ENCODE data around the gene SLC27A3. TPM values are rescaled to one million over a fixed set of nuclear protein-coding genes. Genes with fewer than 3 reads are reported as not detected.

Gene SLC27A3
- total RNA-seq, 1 experiment from 2014 or later, result 3.3 TPM

DNA sequence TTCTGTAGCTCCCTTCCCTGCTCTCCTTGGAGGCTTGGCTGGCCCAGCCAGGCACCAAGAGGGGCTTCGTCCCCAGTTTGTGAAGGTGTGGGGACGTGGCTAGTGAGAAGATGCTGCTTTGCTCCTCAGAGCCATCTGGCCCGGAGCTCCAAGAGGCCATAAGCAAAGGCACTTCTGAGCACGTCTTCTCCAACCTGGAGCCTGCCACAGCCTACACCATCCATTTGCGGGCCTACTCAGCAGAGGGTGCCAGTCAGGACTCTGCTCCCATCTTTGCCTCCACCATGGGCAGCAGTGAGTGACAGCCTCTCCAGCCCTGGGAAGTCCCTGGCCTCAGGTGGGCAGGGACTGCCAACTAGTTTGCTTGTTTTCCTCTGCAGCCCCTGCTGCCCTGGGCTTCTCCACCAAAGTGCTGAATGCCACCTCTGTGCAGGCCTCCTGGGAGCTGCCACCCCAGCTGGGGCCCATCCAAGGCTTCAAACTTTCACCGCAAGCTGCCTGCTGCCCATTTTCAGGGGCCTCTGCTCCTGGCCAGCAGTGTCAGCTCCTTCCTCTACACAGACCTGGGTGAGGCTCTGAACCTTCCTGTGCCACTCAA is 25.9 kb downstream of the SLC27A3 start:
- peaks cover 10% of the 10 kb centered on the region; the same call in 1 of the 2 replicates for H3K36me3 ChIP-seq
- H3K27me3 ChIP-seq, result no peaks in the 10 kb centered on the region
- no peak for DNase-seq
- no peaks in the 10 kb centered on the region for H3K9me3 ChIP-seq
- H3K4me3 ChIP-seq, result no peak overlapping the region

DNA sequence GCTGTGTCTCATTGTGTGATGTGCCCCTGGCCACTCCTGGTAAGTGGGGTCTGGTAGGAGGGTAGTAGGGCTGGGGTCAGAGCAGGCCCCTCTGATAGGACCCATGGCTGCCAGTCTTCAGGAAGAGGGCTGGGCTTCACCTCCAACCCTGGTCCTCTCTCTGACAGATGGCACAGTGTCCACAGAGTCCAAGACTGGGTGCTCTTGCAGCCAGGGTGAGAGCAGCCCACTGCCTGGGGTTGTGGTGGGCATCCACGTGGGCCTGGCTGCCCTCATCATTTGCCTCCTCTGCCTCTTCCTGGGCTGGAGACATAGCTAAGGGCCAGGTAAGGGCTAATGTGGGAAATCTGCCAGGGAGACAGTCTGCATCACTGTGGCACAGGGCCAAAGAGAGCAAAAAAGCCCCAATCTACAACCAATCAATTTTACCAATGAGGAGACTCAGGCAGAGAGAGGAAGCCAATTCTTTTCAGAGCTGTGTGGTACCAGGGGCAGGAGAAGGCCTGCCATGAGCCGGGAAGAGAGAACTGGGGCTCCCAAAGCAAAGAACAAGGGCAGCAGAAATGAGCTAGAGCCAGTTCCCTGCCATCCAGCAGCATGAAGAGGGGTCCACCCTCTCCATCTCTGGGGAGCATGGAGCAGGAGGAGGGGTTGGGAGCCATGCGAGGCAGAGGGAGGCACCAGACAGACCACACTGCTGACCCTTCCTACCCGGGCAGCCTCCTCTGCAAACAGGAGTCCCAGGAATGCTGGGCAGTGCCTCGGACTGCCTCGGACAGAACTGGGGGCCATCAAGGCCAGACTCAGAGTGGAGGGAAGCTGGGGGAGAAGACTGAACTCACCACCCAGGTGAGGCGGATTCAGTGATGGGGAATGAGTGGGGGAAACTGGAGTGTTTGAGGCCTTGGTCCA is 26.8 kb downstream of the SLC27A3 start:
- Histone ChIP-seq H3K9me3 (no peaks in the 10 kb centered on the region), H3K4me3 (no peak overlapping the region), H3K36me3 (peaks cover 10% of the 10 kb centered on the region; the same call in 1 of the 2 replicates), H3K27me3 (no peaks in the 10 kb centered on the region)
- DNase-seq, result no peak

DNA sequence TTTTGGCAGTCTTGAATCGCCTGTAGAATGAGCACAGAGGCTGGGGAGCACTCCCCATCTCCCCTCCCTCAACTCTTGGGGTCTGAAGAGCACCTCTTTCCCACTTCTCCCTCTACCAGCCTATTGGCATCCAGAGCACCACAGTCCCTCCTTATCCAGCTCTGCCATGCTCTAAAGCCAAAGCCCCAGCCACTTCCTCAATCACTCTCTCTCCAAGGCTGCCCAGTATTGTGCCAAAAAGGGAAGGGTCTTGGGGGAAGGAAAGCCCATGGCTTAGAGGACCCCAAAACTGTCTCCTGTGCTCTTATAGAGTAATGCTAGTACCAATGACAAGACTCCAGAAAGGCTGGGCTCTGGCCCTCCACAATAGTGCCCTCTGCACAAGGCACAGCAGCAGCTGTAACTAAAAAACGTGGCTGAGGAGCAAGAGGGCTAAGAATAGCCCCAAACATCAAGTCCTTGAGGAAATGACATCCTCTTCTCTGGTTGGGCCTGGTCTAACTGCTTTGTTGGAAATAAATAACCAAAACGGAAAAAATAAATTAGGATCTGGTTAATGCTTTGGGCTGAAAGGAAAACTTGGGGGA is 28.4 kb downstream of the SLC27A3 start:
- no peak overlapping the region for H3K4me3 ChIP-seq
- no peak for DNase-seq
- no peaks in the 10 kb centered on the region for H3K9me3 ChIP-seq
- H3K27me3 ChIP-seq, result no peaks in the 10 kb centered on the region
- peaks cover 15% of the 10 kb centered on the region; the same call in 1 of the 2 replicates for H3K36me3 ChIP-seq

DNA sequence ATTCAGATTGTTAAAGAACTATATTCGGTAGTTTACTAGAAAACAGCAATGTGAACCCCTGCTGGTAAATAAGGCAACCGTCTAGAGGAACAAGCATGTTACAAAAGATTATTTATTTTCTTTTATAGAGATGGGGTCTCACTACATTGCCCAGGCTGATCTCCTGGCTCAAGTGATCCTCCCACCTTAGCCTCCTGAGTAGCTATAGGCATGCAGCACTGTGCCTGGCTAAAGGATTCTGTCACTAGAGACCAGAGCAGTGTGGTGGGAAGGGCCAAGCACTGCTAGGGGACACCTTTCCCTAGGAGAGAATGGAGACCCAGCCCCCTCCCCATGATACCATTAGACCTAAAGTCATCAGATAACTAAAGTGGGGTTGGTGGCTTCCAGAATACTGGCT is 28.9 kb downstream of the SLC27A3 start:
- no peak for DNase-seq
- Histone ChIP-seq H3K36me3 (peaks cover 17% of the 10 kb centered on the region), H3K4me3 (no peak overlapping the region), H3K9me3 (no peaks in the 10 kb centered on the region), H3K27me3 (no peaks in the 10 kb centered on the region)

DNA sequence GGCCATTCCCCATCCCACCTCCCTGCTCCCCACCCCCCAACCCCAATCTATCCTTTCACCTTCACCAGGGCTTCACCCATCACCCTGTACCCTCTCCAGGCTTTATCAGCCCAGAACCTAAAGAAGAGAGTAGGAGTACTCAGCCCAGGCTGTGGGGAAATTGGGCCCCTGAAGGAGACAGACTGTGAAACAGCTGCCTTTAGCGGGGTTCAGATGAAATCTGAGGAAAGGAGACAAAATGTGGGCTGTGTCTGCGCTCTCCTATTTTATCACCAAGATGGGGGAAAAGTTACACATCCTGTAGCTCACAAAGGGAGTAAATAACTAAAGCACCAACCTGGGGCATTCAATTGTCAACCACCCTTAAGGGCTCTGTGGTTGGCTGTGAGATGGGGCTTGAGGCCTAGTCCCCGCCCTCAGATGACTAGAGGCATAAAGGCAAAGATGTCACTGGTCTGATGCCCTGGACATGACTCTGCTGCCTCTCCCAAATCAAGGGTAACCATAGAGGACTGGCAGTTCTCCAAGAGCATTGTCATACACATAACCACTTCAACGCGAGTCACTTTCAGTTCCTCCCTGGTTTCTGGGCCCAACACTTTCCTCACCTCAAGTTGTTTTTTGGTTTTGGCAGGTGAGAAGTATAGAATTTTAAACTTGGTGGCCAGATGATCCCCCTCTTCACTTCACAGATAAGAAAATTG is 30.0 kb downstream of the SLC27A3 start:
- peak; percentile 84 for DNase-seq
- Histone ChIP-seq H3K4me3 (no peak overlapping the region), H3K27me3 (no peaks in the 10 kb centered on the region), H3K36me3 (peaks cover 22% of the 10 kb centered on the region), H3K9me3 (no peaks in the 10 kb centered on the region)

DNA sequence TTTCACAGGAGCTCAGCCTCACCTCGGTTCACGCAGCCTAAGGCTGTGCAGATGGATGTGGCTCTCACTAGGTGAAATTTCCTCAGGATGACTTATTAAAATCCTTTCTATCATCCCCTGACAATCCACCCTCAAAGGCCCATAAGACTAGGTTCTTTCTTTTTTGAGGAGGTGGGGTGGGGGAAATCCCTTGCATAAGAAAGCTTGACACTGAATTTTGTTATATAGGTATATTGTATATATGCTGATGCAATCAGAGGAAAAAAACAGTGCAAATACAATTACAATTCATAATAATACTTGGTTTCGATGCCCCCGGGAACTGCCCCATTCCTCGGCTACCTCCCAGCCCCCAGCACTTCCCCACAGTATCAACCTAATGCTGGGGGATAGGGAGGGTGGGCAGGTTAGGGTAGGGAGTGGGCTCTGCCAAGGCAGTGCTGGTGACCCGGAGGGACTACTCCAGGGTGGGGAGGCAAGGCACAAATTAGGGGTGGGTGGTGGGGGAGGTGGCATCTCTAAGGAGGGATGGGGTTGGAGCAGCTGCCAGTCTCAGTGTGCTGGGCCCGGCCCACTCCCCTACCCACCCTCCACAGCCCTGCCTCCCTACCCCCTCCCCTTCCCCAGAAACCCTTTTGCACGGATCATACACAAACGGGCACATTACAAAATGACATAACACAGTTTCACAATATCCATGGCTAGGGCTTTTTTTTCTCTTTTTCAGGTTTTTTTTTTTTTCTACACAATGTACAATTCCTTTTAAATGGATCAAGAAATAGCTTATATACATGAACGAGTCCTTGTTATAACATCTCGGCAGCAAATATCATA is 30.9 kb downstream of the SLC27A3 start:
- no peaks in the 10 kb centered on the region for H3K9me3 ChIP-seq
- H3K4me3 ChIP-seq, result no peak overlapping the region
- peaks cover 31% of the 10 kb centered on the region for H3K36me3 ChIP-seq
- DNase-seq, result no peak
- H3K27me3 ChIP-seq, result no peaks in the 10 kb centered on the region

DNA sequence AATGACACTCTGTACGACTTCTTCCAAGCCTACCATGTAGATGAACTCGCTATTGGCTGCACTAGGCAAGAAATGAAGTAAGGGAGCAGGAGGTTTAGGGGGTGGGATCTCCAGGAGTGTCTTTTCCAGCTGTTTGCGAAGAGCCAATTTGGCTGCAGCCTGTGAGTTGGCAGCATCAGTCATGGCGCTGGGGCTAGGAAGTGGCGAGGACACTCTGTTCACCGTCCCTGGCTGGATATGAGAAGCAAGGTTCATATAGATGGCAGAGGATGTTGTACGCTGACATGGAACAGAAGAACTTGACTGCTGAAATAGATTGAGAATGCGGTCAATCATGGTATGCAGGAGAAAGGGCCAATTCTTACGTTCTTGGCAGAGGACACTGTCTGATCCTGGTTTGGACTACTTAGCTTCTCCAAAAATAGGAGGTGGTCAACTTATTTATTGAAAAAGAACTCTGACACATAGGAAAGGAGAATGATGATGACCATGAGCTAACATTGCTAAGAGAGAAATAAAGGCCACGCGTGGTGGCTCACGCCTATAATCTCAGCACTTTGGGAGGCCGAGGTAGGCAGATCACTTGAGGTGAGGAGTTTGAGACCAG is 41.2 kb downstream of the SLC27A3 start:
- Histone ChIP-seq H3K27me3 (no peaks in the 10 kb centered on the region), H3K36me3 (peaks cover 65% of the 10 kb centered on the region), H3K9me3 (no peaks in the 10 kb centered on the region), H3K4me3 (no peak overlapping the region)
- DNase-seq, result no peak

DNA sequence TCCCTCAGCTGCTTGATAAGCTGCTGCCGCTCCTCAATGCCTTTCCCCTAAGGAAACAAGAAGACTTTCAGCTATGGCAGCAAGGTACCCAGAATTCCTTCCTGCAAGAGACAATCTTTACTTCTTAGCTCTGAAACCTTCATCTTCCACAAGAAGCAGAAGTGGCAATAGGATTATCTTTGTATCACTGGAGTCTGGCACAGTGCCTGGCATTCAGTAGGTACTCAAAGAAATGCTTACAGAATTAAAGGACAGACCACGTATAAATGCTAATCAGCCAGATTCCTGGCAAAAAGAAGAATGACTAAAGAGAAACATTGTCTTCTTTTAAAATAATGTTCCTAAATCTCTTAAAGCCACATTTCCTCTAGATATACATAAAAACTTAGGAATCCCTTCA is 43.7 kb downstream of the SLC27A3 start:
- H3K27me3 ChIP-seq, result no peaks in the 10 kb centered on the region
- no peaks in the 10 kb centered on the region for H3K9me3 ChIP-seq
- H3K4me3 ChIP-seq, result no peak overlapping the region
- peaks cover 52% of the 10 kb centered on the region for H3K36me3 ChIP-seq
- DNase-seq, result no peak

DNA sequence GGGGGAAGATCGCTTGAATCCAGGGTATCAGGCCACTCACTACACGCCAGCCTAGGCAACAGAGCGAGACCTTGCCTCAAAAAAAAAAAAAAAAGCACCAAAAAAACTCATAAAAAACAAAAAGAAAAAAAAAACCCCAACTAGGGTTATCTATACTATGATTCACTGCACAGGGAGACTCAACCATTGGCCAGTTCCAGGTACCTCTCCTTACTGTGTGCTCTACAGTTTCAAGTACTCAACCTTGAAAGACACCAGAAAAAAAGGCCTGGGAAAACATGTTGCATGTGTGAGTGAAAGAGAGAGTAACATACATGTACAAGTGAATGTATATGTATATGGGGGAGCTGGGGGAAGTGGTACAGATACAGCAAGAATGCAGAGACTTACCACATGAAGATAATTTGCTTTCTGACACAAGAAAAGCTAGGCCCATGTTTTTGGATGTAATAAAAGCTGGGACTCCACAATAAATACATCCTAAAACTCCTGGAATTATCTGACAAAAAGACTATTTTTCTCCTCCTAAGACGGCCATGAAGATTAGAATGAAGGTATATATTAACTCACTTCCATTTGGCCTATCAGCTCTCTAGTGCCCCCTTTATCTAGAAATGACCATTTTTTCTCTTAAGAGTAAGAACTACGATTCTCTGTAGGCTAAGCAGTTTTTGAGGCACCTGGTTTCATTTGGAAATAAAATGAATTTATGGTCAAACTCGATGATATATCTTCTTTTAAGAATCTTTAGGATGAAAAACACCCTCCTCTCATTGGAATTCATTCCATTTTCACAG is 52.2 kb downstream of the SLC27A3 start:
- Histone ChIP-seq H3K36me3 (peaks cover 33% of the 10 kb centered on the region), H3K9me3 (no peaks in the 10 kb centered on the region), H3K4me3 (no peak overlapping the region), H3K27me3 (no peaks in the 10 kb centered on the region)
- DNase-seq, result no peak

Other genes starting within 250 kb of the SLC27A3 start
- gene S100A6, start 239.4 kb upstream of the SLC27A3 start, total RNA-seq (2014; rRNA removed; shearing (Covaris generic); ENCODE audit: low replicate concordance), result 474 and 904 TPM in 2 replicates
- gene S100A5, start 234.5 kb upstream of the SLC27A3 start, total RNA-seq (2014; rRNA removed; shearing (Covaris generic); ENCODE audit: low replicate concordance), result not detected in 2 replicates
- 438 and 702 TPM in 2 replicates for gene S100A4, start 229.6 kb upstream of the SLC27A3 start, total RNA-seq (2014; rRNA removed; shearing (Covaris generic); ENCODE audit: low replicate concordance)
- gene S100A3, start 226.1 kb upstream of the SLC27A3 start, total RNA-seq (2014; rRNA removed; shearing (Covaris generic); ENCODE audit: low replicate concordance), result 0.81 and 3.4 TPM in 2 replicates
- 29.6 and 34.8 TPM in 2 replicates for gene S100A2, start 209.6 kb upstream of the SLC27A3 start, total RNA-seq (2014; rRNA removed; shearing (Covaris generic); ENCODE audit: low replicate concordance)
- 315 and 318 TPM in 2 replicates for gene S100A16, start 162.3 kb upstream of the SLC27A3 start, total RNA-seq (2014; rRNA removed; shearing (Covaris generic); ENCODE audit: low replicate concordance)
- gene S100A14, start 159.1 kb upstream of the SLC27A3 start, total RNA-seq (2014; rRNA removed; shearing (Covaris generic); ENCODE audit: low replicate concordance), result 1.3 TPM in 1 of 2 replicates, not detected in the other
- 128 and 143 TPM in 2 replicates for gene S100A13, start 147.9 kb upstream of the SLC27A3 start, total RNA-seq (2014; rRNA removed; shearing (Covaris generic); ENCODE audit: low replicate concordance)
- gene S100A1, start 147.0 kb upstream of the SLC27A3 start, total RNA-seq (2014; rRNA removed; shearing (Covaris generic); ENCODE audit: low replicate concordance), result 0.99 TPM in 1 of 2 replicates, not detected in the other
- gene CHTOP, start 141.3 kb upstream of the SLC27A3 start, total RNA-seq (2014; rRNA removed; shearing (Covaris generic); ENCODE audit: low replicate concordance), result 61.0 and 72.4 TPM in 2 replicates
- gene SNAPIN, start 116.7 kb upstream of the SLC27A3 start, total RNA-seq (2014; rRNA removed; shearing (Covaris generic); ENCODE audit: low replicate concordance), result 50.4 and 84.0 TPM in 2 replicates
- 305 and 372 TPM in 2 replicates for gene ILF2, start 104.4 kb upstream of the SLC27A3 start, total RNA-seq (2014; rRNA removed; shearing (Covaris generic); ENCODE audit: low replicate concordance)
- gene NPR1, start 96.7 kb upstream of the SLC27A3 start, total RNA-seq (2014; rRNA removed; shearing (Covaris generic); ENCODE audit: low replicate concordance), result 0.33 TPM in 1 of 2 replicates, not detected in the other
- gene INTS3, start 47.4 kb upstream of the SLC27A3 start, total RNA-seq (2014; rRNA removed; shearing (Covaris generic); ENCODE audit: low replicate concordance), result 22.4 and 29.4 TPM in 2 replicates
- gene GATAD2B, start 147.6 kb downstream of the SLC27A3 start, total RNA-seq (2014; rRNA removed; shearing (Covaris generic); ENCODE audit: low replicate concordance), result 5.9 and 7.4 TPM in 2 replicates
- gene DENND4B, start 171.3 kb downstream of the SLC27A3 start, total RNA-seq (2014; rRNA removed; shearing (Covaris generic); ENCODE audit: low replicate concordance), result 7.7 and 9.3 TPM in 2 replicates
- 0.96 and 3.6 TPM in 2 replicates for gene CRTC2, start 183.2 kb downstream of the SLC27A3 start, total RNA-seq (2014; rRNA removed; shearing (Covaris generic); ENCODE audit: low replicate concordance)
- gene SLC39A1, start 188.1 kb downstream of the SLC27A3 start, total RNA-seq (2014; rRNA removed; shearing (Covaris generic); ENCODE audit: low replicate concordance), result 154 and 223 TPM in 2 replicates
- gene CREB3L4, start 192.5 kb downstream of the SLC27A3 start, total RNA-seq (2014; rRNA removed; shearing (Covaris generic); ENCODE audit: low replicate concordance), result 12.8 and 35.3 TPM in 2 replicates
- 250 and 354 TPM in 2 replicates for gene JTB, start 202.3 kb downstream of the SLC27A3 start, total RNA-seq (2014; rRNA removed; shearing (Covaris generic); ENCODE audit: low replicate concordance)
- gene RAB13, start 210.9 kb downstream of the SLC27A3 start, total RNA-seq (2014; rRNA removed; shearing (Covaris generic); ENCODE audit: low replicate concordance), result 11.3 and 13.3 TPM in 2 replicates
- 1,401 and 2,666 TPM in 2 replicates for gene RPS27, start 215.4 kb downstream of the SLC27A3 start, total RNA-seq (2014; rRNA removed; shearing (Covaris generic); ENCODE audit: low replicate concordance)

Data from MG63 (cell line).